Measurements from ENCODE around the gene ZBTB11.
"Not testable (repeated sequence)": the region's sequence is repeated elsewhere in the genome, so short reads cannot be mapped to it uniquely, and the experiment has no call there.

ZBTB11 gene

GRCh38 chr3:101690972-101691371, 14.0 kb upstream of the ZBTB11 start:
- DNase-seq (ENCODE audit: low read depth), result no peak

- no peak for DNase-seq (ENCODE audit: low read depth)
These were observed 12.4 kb upstream of the ZBTB11 start for GRCh38 chr3:101689286-101689685.

GRCh38 chr3:101687142-101687931, 10.4 kb upstream of the ZBTB11 start:
- no peak for DNase-seq (ENCODE audit: low read depth)

- no peak for DNase-seq (ENCODE audit: low read depth)
These were observed 9.0 kb upstream of the ZBTB11 start for GRCh38 chr3:101685870-101686307.

- no peak for DNase-seq (ENCODE audit: low read depth)
These were observed 8.1 kb upstream of the ZBTB11 start for GRCh38 chr3:101685050-101685400.

GRCh38 chr3:101680466-101680865, 3.5 kb upstream of the ZBTB11 start:
- no peak for DNase-seq (ENCODE audit: low read depth)

- DNase-seq (ENCODE audit: low read depth), result not testable (repeated sequence)
These were observed 1.9 kb upstream of the ZBTB11 start for GRCh38 chr3:101678837-101679236.

GRCh38 chr3:101677436-101678286, 729 bp upstream of the ZBTB11 start:
- DNase-seq (ENCODE audit: low read depth), result no peak

GRCh38 chr3:101676216-101676764, 642 bp downstream of the ZBTB11 start:
- peak; percentile 96 for DNase-seq (ENCODE audit: low read depth)

- DNase-seq (ENCODE audit: low read depth), result no peak
These were observed 1.2 kb downstream of the ZBTB11 start for GRCh38 chr3:101675709-101676215.

GRCh38 chr3:101674518-101674917, 2.4 kb downstream of the ZBTB11 start:
- DNase-seq (ENCODE audit: low read depth), result no peak

GRCh38 chr3:101673953-101674352, 3.0 kb downstream of the ZBTB11 start:
- no peak for DNase-seq (ENCODE audit: low read depth)

- DNase-seq (ENCODE audit: low read depth), result no peak
These were observed 5.9 kb downstream of the ZBTB11 start for GRCh38 chr3:101671014-101671413.

GRCh38 chr3:101667844-101668243, 9.1 kb downstream of the ZBTB11 start:
- no peak for DNase-seq (ENCODE audit: low read depth)

GRCh38 chr3:101667331-101667730, 9.6 kb downstream of the ZBTB11 start:
- DNase-seq (ENCODE audit: low read depth), result no peak

GRCh38 chr3:101665851-101666250, 11.1 kb downstream of the ZBTB11 start:
- DNase-seq (ENCODE audit: low read depth), result no peak

GRCh38 chr3:101665357-101665756, 11.6 kb downstream of the ZBTB11 start:
- DNase-seq (ENCODE audit: low read depth), result no peak

- DNase-seq (ENCODE audit: low read depth), result no peak
These were observed 16.2 kb downstream of the ZBTB11 start for GRCh38 chr3:101660714-101661113.

- no peak for DNase-seq (ENCODE audit: low read depth)
These were observed 20.3 kb downstream of the ZBTB11 start for GRCh38 chr3:101656651-101657050.

GRCh38 chr3:101646726-101647125, 30.2 kb downstream of the ZBTB11 start:
- DNase-seq (ENCODE audit: low read depth), result no peak

- DNase-seq (ENCODE audit: low read depth), result peak; percentile 15
These were observed 32.9 kb downstream of the ZBTB11 start for GRCh38 chr3:101643861-101644613.
